NCI-H460 (cell line): ENCODE results near the gene CSGALNACT2. TPM values are rescaled to one million over a fixed set of nuclear protein-coding genes. Genes with fewer than 3 reads are reported as not detected.
A peak's percentile ranks its signal among the peaks of the same experiment; 100 is the strongest.

ENCODE experiments used
- DNase-seq: peaks from one replicate; pipeline ENCODE4 v3.0.0-alpha.2; 2016; ENCODE audit warnings: low read depth; ENCODE audit errors: extremely low read depth
- total RNA-seq: library from RNA; depleted of rRNA; stranded (reverse); fragments of >200 nt; shearing (Covaris generic); gene quantifications from 2 replicates; pipeline ENCODE4 v1.2.3, GENCODE V29; 2014

Gene CSGALNACT2
- total RNA-seq, 1 experiment from 2014 or later, result 18.1 TPM

DNA sequence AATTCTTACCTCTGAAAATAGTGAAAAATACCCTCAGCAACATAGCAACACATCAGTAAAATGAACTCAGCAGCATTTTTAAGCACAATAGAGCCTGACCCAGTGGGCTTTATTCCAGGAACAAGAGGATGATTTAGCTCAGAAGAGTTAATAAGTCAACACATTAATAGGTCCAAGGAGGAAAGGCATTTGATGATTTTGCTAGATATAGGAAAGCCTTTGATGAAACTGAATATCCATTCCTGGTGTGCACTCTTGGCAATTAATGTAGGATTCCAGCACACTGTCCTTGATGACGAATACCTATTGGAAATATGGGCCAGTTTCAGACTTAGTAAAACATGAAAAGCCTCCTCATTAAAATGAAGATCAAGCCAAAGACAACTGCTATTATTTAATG lies 86.1 kb downstream of the CSGALNACT2 start:
- no peak for DNase-seq

DNA sequence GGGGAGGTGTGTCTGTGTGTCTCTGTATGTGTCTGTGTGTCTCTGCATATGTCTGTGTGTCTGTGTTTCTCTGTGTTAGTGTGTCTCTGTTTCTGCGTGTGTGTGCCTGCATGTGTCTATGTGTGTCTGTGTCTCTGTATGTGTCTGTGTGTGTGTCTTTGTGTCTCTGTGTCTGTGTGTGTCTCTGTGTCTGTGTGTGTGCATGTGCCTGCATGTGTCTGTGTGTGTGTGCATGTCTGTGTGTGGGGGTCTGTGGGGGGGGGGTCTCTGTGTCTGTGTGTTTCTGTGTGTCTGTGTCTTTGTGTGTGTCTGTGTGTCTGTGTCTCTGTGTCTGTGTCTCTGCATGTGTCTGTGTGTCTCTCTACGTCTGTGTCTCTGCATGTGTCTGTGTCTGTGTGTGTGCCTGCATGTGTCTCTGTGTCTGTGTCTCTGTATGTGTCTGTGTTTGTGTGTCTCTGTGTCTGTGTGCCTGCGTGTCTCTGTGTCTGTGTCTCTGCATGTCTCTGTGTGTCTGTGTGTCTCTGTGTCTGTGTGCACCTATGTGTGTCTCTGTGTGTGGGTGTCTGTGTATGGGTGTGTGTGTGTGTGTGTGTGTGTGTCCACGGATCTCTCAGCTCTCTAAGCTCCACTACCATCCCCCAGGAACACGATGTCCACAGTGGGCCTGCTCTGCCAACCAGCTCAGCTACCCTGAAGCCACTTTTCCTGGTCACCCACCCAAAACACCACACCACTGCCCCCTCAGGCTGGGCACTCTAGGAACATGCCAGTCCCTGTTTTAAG lies 87.0 kb downstream of the CSGALNACT2 start:
- DNase-seq, result no peak

DNA sequence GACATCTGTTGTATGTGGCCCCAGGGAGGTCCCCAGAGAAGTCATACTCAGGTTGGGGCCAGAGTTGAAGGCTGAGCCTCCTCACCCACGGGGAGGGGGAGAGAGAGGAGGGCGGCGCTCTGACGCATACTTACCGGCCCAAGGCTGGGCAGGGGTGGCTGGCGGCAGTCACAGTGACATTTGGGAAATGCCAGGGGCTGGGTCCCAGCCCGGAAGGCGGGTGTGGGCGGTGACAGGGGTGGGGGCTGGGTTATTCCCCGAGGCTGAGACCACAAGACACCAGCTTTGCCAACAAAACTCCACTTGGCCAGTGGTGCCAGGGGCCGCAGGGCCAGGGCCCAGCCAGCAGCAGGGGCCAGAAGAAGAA lies 87.5 kb downstream of the CSGALNACT2 start:
- no peak for DNase-seq

DNA sequence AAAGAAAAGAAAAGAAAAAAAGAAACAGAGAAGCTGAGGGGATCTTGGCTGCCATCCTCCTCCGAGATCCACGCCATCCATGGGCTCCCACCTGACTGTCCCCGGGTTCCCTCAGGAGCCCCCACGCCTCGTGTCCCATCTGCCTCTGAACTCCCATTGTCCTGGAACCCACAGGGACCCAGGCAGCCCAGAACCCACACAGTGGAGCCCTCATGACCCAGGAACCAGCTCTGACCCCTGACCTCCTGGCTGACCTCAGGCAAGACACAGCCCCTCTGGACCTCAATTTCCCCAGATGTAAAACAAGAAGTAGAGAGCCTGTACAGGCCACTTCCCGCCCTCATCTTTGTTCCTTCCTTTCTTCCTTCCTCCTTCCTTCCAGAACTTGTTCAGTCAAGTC lies 88.2 kb downstream of the CSGALNACT2 start:
- no peak for DNase-seq

DNA sequence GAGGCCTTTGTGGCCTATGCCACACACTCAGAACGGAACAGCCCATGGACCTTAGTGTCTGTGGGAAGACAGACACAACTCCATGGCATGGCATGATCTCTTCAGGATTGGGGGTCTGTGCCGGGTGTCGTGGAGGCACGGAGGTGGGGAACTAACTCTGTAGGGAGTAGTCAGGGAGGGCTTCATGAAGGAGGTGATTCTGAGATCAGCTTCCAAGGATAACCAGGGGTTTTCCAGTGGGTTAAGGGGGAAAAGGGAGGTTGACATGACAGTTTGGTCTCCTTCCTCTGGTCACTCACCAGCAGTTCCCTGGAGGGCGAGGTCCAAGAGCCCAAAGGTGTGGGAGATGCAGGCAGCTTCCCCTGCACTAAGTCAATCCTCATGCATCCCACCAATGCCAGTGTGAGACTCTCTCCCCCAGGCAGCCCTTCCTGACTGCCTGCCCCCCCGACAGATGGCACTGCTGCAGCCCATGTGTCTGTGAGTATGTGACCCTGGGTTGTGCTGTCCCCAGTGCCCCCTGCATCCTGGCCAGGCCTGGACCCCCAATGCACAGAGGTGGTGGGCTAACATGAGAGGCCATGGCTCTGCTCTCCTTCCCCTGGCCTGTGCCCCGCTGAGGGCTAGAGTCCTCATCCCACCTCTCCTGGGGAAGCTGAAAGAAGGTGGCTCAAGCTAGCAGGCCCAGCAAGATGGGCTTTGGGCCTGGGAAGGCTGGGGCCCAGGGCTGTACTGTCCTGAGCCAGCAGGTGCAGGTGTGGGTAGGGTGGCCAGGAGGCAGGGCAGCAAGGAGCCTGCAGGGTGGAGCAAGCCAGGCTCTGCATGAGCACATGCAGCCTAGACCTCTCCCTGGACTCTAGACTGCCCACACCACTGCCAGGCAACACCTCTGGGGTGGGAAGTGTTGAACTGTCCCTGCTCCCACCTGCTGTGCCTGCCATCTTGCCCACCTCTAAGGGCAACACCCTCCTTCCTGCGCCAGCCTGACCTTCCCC lies 88.9 kb downstream of the CSGALNACT2 start:
- DNase-seq, result no peak

DNA sequence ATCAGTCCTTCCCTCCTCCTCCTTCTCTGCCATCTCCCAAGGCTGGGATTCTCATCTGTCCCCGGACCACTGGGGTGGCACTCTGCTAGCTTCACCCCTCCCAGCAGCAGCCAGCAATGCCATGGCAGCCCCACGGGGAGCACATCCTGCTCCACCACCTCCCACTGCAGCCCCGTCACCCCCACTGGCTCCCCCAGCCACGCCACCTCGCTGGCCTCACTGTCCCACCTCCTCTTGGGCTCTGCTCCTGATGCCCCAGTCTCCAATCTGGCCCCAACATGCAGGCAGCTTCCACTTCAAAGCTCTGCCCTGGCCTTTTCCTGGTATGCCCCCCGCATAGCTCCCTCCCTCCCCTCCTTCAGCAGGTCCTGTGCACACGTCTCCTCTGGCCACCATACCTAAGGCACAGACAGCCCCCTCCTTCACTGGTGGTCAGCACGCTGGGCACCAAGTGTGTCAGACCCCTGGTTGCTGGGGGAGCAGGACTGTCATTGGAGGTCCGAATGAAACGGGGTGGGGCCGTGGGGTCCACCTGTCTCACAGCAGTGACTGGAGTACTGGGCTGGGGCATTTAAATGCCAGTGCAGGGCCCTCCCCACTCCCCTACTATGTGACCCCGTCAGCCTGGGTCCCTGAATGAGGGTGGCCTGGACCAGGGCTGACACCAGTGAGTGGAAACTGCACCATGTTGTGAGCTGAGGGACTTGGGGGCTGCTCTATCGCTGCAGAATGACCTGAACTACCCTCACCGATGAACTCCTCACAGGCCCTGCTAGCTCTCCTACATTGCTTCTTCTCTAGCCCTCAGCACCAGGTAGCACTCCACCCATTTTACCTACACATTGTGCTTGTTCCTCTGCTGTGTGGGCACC lies 89.9 kb downstream of the CSGALNACT2 start:
- no peak for DNase-seq

DNA sequence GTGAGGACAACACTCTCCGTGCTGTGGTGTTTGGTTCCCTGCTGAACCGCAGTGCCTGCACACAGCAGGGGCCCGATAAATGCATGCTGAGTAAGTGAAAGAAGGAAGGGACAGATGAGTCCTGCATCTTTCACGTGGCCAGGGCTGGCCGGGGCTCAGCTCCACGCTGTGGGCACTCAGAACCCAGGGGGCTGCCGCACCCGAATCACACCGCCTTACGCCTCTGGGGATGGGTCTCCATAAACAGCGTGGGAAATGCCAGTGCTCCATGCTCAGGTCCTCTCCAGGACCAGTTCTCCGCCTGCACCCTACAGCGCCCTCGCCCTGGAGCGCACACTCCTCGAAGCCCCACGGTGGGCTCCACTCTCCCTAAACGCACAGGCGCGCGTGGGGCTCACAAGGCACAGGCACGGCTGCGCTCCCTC lies 90.5 kb downstream of the CSGALNACT2 start:
- DNase-seq, result no peak

DNA sequence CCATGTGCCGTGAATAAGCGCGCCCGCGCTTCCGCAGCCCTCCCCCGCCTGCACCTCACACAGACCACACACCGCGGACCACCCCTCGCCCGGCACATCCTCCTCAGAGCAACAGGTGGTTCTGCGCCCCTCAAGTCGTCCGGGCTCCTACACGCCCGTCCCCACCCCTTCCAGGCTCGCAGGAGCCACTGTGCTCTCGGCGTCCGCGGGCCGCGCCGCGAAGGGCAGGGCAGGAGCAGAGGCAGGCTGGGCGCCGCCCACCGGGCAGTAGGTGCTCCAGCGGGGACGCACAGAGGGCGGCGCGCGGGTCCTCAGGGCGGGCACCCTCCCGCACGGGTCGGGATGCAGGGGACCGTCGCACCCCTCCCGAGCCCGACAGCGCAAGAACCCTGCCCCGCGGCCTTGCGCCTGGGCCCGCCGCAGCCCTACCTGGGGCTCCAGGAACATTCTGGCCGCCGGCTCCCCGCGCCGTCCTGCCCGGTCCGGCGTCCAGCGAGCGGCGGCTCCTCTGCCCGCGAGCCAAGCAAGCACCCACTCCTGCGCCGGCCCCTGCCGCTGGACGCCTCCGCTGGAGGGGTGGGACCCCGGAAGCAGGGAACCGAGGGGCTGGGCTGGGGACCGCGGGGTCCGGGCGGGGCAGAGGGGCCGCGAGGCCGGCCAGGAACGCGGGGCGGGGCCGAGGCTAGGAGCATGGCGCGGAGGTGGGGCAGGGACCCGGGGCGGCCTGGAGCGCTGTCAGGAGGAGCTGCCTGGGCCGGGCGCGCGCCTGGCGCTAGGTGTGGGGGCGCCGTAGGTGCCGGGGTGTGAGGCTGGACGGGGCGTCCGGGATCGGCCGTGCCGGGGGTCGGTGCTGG lies 91.2 kb downstream of the CSGALNACT2 start:
- peak; percentile 16 for DNase-seq

DNA sequence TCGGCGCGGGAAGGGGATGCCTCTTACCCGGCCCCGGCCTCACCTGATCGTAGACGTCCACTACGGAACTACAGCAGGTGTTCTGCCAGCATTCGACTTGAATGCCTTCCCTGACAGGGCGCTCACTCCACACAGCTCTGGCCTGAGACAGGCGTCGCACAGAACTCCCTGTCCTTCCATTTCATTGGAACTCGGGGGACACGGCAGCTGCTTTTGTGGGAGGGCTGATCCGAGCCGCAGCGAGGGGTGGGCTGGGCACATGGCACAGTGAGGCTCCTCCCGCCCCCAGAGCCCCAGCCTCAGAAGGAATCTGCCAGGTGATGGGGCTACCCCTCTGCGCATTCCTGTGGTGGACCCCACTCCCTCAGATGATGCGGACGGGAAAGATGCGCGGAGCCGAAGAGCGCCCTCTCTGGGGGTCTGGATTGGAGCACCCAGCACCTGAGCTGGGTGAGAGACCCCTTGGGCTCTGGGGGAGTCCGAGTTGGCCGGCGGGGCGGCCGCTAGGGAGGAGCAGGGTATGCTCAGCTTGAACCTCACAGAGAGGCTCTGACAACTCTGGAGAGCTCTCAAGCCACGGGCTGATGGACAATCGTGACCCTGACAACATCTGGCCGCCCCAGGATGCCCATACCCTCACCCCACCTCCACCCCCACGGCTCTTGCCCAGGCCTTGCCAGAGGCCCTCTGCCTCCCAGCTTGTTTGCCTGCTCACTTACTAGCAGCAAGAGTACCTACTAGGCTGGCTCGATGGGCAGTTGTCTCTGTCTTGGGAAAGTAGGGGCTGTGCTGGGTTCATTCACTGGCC lies 92.1 kb downstream of the CSGALNACT2 start:
- DNase-seq, result no peak

DNA sequence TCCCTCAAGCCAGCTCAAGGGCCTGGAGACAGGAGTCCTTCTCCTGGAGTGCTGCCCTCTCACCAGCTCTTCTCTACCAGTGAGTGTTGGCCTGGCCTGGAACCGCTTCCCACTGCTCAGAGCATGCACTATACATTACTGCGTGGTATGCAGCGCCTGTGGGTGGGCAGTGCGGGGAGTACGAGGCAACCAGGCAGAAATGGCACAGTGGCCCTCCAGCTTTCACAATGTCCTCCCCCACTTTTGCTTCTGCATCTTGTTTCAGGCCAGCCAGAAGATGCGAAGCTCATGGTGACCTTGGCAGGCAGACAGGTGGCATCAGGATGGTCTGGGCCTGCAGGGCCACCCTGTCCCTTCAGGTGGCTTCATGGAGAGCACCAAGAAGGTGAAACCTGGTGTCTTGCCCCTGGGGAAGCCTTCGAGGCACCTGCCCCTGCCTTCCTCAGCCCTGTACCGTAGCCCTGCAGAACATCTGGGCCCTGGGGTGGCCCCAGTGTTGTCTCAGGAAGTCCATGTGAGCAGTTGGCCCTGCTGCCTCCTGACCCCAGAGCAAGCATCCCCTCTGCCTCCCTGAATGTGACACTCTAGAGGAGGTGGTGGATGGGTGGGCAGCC lies 92.8 kb downstream of the CSGALNACT2 start:
- DNase-seq, result no peak

DNA sequence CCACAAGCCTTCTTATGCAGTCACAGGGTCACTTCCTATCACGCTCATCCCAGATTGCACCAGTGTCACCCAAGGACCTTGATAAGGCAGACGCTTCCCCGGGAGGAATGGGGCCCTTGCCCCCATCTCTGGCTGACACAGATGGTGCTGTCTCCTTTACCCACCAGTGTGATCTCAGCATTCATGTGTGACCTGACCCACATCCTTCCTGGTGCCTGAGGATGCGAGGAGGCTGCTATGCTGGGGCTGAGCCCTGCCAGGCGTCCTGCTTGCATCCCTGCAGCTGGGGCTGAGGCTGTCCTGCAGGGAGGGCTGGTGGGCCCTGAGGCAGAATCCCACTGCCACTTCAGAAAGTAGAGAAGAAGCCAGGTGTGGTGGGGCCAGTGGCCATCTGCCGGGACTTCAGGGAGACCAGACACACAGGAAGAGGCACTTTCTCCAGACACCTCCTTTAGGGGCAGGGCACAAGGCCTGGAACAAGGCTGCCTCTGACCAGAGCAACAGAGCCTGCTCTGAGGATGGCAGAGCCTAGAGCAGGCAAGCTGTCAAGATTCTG lies 93.4 kb downstream of the CSGALNACT2 start:
- DNase-seq, result no peak

DNA sequence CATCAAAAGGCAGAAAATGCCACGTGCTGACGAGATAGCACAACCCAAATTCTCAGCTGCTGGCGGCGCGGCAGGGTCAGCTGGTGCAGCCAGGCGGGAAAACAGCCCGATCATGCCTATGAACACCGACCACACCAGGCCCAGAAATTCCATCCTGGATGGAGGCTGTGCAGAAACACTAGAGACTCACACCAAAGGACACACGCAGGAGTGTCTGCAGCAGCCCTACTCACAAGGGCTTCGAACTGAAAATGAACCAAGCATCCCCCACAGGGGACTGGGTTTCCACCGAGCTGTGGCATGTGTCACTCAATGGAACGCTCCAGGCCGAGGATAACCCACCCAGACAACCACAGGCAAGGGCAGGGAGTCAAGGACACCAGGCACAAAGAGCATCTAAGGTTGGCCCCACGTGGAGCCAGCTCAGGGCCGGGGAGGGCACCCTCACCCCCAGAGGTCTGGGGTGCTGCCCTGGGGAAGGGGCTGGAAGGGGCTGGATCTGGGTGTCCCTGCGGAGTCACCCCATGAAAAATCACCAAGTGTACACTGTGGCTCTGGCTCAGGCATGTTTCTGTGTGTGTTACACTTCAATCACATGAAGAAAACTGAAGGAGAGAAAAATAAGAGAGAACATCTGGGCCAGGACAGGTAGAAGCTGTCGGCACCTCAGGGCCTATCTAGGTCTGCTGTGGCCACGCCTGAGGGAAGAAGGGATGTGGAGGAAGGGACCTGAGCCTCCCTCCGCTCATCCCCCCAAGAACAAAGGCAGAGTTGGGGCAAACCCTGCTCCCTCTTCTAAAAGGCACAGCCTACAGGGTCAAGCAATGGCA lies 95.6 kb downstream of the CSGALNACT2 start:
- DNase-seq, result no peak

DNA sequence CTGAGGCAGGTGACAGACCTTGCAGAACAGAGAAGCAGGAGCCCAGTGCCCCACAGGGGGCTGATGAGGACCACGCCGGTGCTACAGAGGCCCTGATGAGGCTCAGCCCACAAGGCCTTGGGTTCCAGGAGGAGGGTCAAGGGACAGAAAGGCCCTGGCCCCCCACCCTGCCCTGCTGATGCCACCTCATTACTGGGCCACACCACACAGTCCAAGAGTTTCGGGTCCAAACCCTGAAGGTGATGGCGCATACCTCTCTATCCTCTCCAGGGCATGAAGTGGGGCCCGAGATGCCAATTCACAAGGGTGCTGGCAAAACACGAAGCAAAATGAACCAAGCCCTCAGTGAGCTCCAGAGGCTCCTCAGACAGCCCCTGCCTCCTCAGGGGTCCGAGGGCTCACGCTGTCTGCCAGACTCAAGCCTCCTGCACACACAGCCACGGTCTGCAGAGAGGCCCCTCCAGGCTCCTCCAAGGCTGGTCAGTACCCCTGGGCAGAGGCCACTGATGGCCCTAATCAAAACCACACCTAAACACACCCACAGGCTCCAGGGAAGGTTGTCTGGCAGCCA lies 96.3 kb downstream of the CSGALNACT2 start:
- DNase-seq, result no peak
